ENCODE results near the gene PRIM1.

Gene PRIM1

GRCh38 chr12:56724701-56724971 is 27.5 kb downstream of the PRIM1 start (continued):
- TF ChIP-seq ZNF416 (tag by site-specific recombination; IDR thresholded peaks at IDR 0.05) (no peak), ZNF280D (tag by site-specific recombination; IDR thresholded peaks at IDR 0.05) (no peak), HOXA7 (CRISPR knock-in tag; IDR thresholded peaks at IDR 0.05; ENCODE audit: borderline replicate concordance) (no peak), ZNF548 (tag by site-specific recombination; IDR thresholded peaks at IDR 0.05) (no peak), TSHZ1 (tag by site-specific recombination; IDR thresholded peaks at IDR 0.05; ENCODE audit: borderline replicate concordance) (no peak)

GRCh38 chr12:56723889-56724700 is 28.0 kb downstream of the PRIM1 start:
- peak overlapping the region; percentile 99 for H3K27ac ChIP-seq (ENCODE audit: extremely low read depth, low read depth, low read length)
- H3K4me1 ChIP-seq (ENCODE audit: control insufficient read depth, insufficient read depth, low read length): peaks cover 7% of the 10 kb centered on the region; the same call in 1 of the 2 replicates
- peaks cover 20 to 72% of the 10 kb centered on the region in 2 experiments; a peak in 2 of 3 replicates for H3K36me3 ChIP-seq (ENCODE audit: control insufficient read depth in 2 of 2, insufficient read depth in 1 of 2, low read length in 2 of 2)
- ChIA-PET POLR2A (interaction anchor here (0.5 to 5.1 kb wide), 3 partner anchors 36 to 61 kb away, joined by 3 to 63 read pairs (median 3); partner anchors contain the start of gene PTGES3), CTCF (interaction anchor here (0.6 to 2.0 kb wide), 4 partner anchors 34 to 94 kb away, joined by 3 to 8 read pairs (median 3); partner anchors contain the start of gene BAZ2A)
- peak overlapping the region; percentile 73 for H3K4me3 ChIP-seq (ENCODE audit: low read depth, low read length)
- H3K9me3 ChIP-seq (ENCODE audit: control insufficient read depth, insufficient read depth, low read depth, low read length): no peaks in the 10 kb centered on the region
- TF ChIP-seq ZNF596 (tag by site-specific recombination; IDR thresholded peaks at IDR 0.05): no peak
- no peak for TF ChIP-seq ZFHX2 (tag by site-specific recombination; conservative IDR thresholded peaks at IDR 0.05)
- TF ChIP-seq ZBTB11 (tag by site-specific recombination; conservative IDR thresholded peaks at IDR 0.05; ENCODE audit: low read depth): peak; percentile 86
- no peak for TF ChIP-seq ZNF521 (tag by site-specific recombination; IDR thresholded peaks at IDR 0.05)
- TF ChIP-seq ZBTB6 (tag by site-specific recombination; IDR thresholded peaks at IDR 0.05): no peak
- no peak for TF ChIP-seq REPIN1 (tag by site-specific recombination; IDR thresholded peaks at IDR 0.05; ENCODE audit: low read depth)
- no peak for TF ChIP-seq ZIC2 (tag by site-specific recombination; IDR thresholded peaks at IDR 0.05)
- TF ChIP-seq ZNF692 (tag by site-specific recombination; IDR thresholded peaks at IDR 0.05): peak; percentile 76
- TF ChIP-seq ZNF585B (tag by site-specific recombination; IDR thresholded peaks at IDR 0.05): no peak
- no peak for TF ChIP-seq ZNF658 (tag by site-specific recombination; IDR thresholded peaks at IDR 0.05)
- no peak for TF ChIP-seq YY1 (tag by site-specific recombination; IDR thresholded peaks at IDR 0.05)
- peak; percentile 35; the same call in 1 of the 2 replicates for TF ChIP-seq ZNF660 (tag by site-specific recombination; IDR thresholded peaks at IDR 0.05)
- TF ChIP-seq ZNF830 (tag by site-specific recombination; IDR thresholded peaks at IDR 0.05; ENCODE audit: low read depth): no peak
- peak; percentile 64 for TF ChIP-seq ZNF600 (tag by site-specific recombination; IDR thresholded peaks at IDR 0.05)
